ENCODE data around the gene SGPP1. TPM values are rescaled to one million over a fixed set of nuclear protein-coding genes. Genes with fewer than 3 reads are reported as not detected.

The SGPP1 gene
- total and polyA plus RNA-seq, 2 of the 8 experiments (the other 6 are each of a cell fraction or from before 2014, with no cell fraction given) = 5.7 to 8.1 TPM

DNA sequence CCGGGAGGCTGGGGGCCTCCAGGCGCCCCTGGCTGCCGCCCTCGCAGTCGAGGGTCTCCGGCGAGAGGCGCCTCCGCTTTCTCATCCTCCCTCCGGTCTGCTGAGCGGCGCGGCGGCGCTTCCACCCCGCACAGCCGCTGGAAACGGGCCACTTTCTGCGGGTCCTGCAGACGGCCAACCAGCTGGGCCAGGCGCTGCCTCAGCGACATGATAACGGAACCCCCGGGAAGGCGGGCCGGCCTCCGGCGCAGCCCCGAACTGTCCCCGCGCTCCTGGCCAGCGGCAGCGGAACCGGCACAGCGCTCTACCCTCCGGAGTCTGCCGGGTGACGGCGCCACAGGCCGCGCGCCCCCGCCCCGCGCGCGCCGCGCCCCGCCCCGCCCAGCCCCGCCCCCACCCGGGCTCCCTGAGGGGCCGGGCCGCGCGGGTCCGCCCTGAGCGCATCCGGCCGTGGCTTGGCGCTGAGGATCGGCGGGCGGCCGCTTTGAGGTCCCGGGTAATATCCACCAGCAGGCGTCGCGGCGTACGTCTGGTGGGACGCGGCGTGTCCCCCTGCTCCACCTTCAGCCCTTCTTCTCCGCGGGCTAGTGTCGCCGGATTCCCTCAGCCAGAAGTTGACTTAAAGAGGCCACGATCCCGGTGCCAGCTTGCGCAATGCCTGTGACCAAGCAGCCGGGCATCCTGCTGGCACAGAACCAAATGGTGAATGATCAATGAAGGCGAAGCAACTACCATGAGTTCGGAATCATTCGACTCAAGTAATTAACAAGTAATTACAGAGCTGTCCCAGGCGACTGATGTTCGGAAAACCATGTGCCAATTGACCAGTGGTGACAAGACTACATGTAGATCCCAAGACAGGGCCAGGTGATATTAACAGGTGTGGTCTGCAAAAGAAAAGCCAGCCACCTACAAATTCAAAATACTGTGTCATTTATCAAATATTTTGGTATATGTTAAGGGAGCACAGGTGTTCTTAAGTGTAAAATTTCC is at the start of gene SGPP1 (continued):
- TF ChIP-seq, protein P1, sequence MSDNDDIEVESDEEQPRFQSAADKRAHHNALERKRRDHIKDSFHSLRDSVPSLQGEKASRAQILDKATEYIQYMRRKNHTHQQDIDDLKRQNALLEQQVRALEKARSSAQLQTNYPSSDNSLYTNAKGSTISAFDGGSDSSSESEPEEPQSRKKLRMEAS (IDR thresholded peaks at IDR 0.05) = no peak
- TF ChIP-seq EGR1 (IDR thresholded peaks at IDR 0.05; ENCODE audit: borderline replicate concordance, low read depth, low read length) = no peak
- TF ChIP-seq CEBPB (IDR thresholded peaks at IDR 0.05; ENCODE audit: low read depth, low read length) = peak; percentile 96
- TF ChIP-seq SUZ12 (IDR thresholded peaks at IDR 0.05; ENCODE audit: low read length) = no peak
- no peak; the same call in 1 of the 2 replicates for TF ChIP-seq TAF1 (IDR thresholded peaks at IDR 0.05; ENCODE audit: low read depth, low read length)
- no peak for TF ChIP-seq SP1 (IDR thresholded peaks at IDR 0.05; ENCODE audit: low read depth, low read length)
- TF ChIP-seq RBBP5 (IDR thresholded peaks at IDR 0.05; ENCODE audit: borderline replicate concordance, low read depth, low read length) = peak; percentile 63; the same call in 1 of the 2 replicates
- TF ChIP-seq HDAC2 (IDR thresholded peaks at IDR 0.05; ENCODE audit: borderline replicate concordance in 1 of 2, low read depth in 2 of 2, low read length in 2 of 2) = no peak; a peak in 1 of 4 replicates
- TF ChIP-seq TAF7 (optimal IDR thresholded peaks at IDR 0.05; ENCODE audit: borderline replicate concordance, low read depth, low read length) = no peak
- no peak; a peak in 2 of 4 replicates for TF ChIP-seq SIN3A (conservative IDR thresholded peaks at IDR 0.05 in 1 of 2, IDR thresholded peaks at IDR 0.05 in 1 of 2; ENCODE audit: low read depth in 1 of 2, low read length in 2 of 2)
- TF ChIP-seq TBP (IDR thresholded peaks at IDR 0.05; ENCODE audit: low read depth, low read length) = no peak
- no peak for TF ChIP-seq ZNF274 (IDR thresholded peaks at IDR 0.05; ENCODE audit: borderline replicate concordance, extremely low read depth, low read length)
- TF ChIP-seq CBX5 (IDR thresholded peaks at IDR 0.05; ENCODE audit: low read depth, low read length) = no peak
- TF ChIP-seq, protein P2, sequence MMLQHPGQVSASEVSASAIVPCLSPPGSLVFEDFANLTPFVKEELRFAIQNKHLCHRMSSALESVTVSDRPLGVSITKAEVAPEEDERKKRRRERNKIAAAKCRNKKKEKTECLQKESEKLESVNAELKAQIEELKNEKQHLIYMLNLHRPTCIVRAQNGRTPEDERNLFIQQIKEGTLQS (IDR thresholded peaks at IDR 0.05; ENCODE audit: insufficient read depth, low read depth, low read length) = no peak
- TF ChIP-seq EP300 (IDR thresholded peaks at IDR 0.05; ENCODE audit: borderline replicate concordance in 1 of 2, low read depth in 2 of 2, low read length in 2 of 2) = no peak
- TF ChIP-seq TCF12 (IDR thresholded peaks at IDR 0.05; ENCODE audit: low read depth, low read length) = no peak
- peak in 1 of 2 experiments; percentile 26; a peak in 1 of 4 replicates for TF ChIP-seq RAD21 (IDR thresholded peaks at IDR 0.05 in 1 of 2, conservative IDR thresholded peaks at IDR 0.05 in 1 of 2; ENCODE audit: low read depth in 2 of 2, low read length in 2 of 2)
- TF ChIP-seq KDM5A (IDR thresholded peaks at IDR 0.05; ENCODE audit: low read length) = no peak
- no peak for TF ChIP-seq CBX8 (IDR thresholded peaks at IDR 0.05; ENCODE audit: borderline replicate concordance, low read depth, low read length)
- no peak for TF ChIP-seq CHD1 (IDR thresholded peaks at IDR 0.05; ENCODE audit: low read depth, low read length)
- TF ChIP-seq SP2 (IDR thresholded peaks at IDR 0.05; ENCODE audit: low read length) = no peak
- TF ChIP-seq PHF8 (conservative IDR thresholded peaks at IDR 0.05; ENCODE audit: low read depth, low read length) = peak; percentile 61
